GM12878 (cell line): ENCODE measurements around the gene MAP4K2. TPM values are rescaled to one million over a fixed set of nuclear protein-coding genes. Genes with fewer than 3 reads are reported as not detected.

ENCODE experiments used
- ATF3 ChIP-seq: IDR thresholded peaks from 2 replicates; pipeline ENCODE4 v1.6.1; 2011; ENCODE audit warnings: low read depth, mild to moderate bottlenecking, low read length, moderate library complexity, borderline replicate concordance; ENCODE audit errors: extremely low read depth
- ATF7 ChIP-seq: fragments of 450-650 bp; IDR thresholded peaks from 2 replicates; pipeline ENCODE4 v1.6.1; 2016; ENCODE audit warnings: low read depth, mild to moderate bottlenecking
- CBX5 ChIP-seq: sonication (generic); IDR thresholded peaks from 2 replicates; pipeline ENCODE4 v1.6.1; 2016; ENCODE audit warnings: low read depth, moderate library complexity, mild to moderate bottlenecking, inconsistent platforms
- CEBPB ChIP-seq, 2 experiments: fragments of 150-350 bp in 1 of 2; IDR thresholded peaks; 2 replicates each; pipeline ENCODE4 v1.6.1; 2012 to 2014; ENCODE audit warnings: low read depth in 2 of 2, low read length in 2 of 2, borderline replicate concordance in 1 of 2, inconsistent platforms in 1 of 2
- CHD4 ChIP-seq: fragments of 200-600 bp; sonication (generic); IDR thresholded peaks from 2 replicates; pipeline ENCODE4 v1.6.1; 2016; ENCODE audit warnings: mild to moderate bottlenecking
- CTCF ChIP-seq, 3 experiments: IDR thresholded peaks in 2 of 3; conservative IDR thresholded peaks in 1 of 3; 2 replicates each; pipeline ENCODE4 v1.5.1; 2011; ENCODE audit warnings: low read depth in 3 of 3, low read length in 3 of 3, mild to moderate bottlenecking in 3 of 3, control low read depth in 2 of 3, moderate library complexity in 2 of 3, inconsistent platforms in 1 of 3, mixed read lengths in 1 of 3; ENCODE audit not compliant: control insufficient read depth in 2 of 3, insufficient read depth in 1 of 3; ENCODE audit errors: extremely low read depth in 1 of 3
- E2F8 ChIP-seq: fragments of 450-650 bp; IDR thresholded peaks from 2 replicates; pipeline ENCODE4 v1.6.1; 2018; ENCODE audit warnings: mild to moderate bottlenecking, low read depth, moderate library complexity; ENCODE audit not compliant: partially characterized antibody
- FOXM1 ChIP-seq: IDR thresholded peaks from 2 replicates; pipeline ENCODE4 v1.6.1; 2012; ENCODE audit warnings: low read depth, mild to moderate bottlenecking, inconsistent platforms, low read length, moderate library complexity
- GATAD2B ChIP-seq: fragments of 450-650 bp; conservative IDR thresholded peaks from 2 replicates; pipeline ENCODE4 v1.6.1; 2017; ENCODE audit warnings: low read depth, mild to moderate bottlenecking, moderate library complexity
- HCFC1 ChIP-seq: fragments of 150-350 bp; IDR thresholded peaks from 2 replicates; pipeline ENCODE4 v1.6.1; 2014; ENCODE audit warnings: low read length
- MTA2 ChIP-seq: fragments of 450-650 bp; IDR thresholded peaks from 2 replicates; pipeline ENCODE4 v1.6.1; 2016; ENCODE audit warnings: low read depth, mild to moderate bottlenecking, moderate library complexity
- MXI1 ChIP-seq: fragments of 150-350 bp; IDR thresholded peaks from 2 replicates; pipeline ENCODE4 v1.6.1; 2011; ENCODE audit warnings: low read depth, mild to moderate bottlenecking, inconsistent platforms, low read length, improper control_type of control experiment
- NFXL1 ChIP-seq: fragments of 450-650 bp; IDR thresholded peaks from 2 replicates; pipeline ENCODE4 v1.6.1; 2017; ENCODE audit warnings: antibody characterized with exemption, mild to moderate bottlenecking, borderline replicate concordance
- NFYB ChIP-seq: IDR thresholded peaks from 2 replicates; pipeline ENCODE4 v1.6.1; 2011; ENCODE audit warnings: low read depth, mild to moderate bottlenecking, low read length, improper control_type of control experiment, moderate library complexity; ENCODE audit not compliant: insufficient read depth
- PKNOX1 ChIP-seq: fragments of 450-650 bp; IDR thresholded peaks from 2 replicates; pipeline ENCODE4 v1.6.1; 2016; ENCODE audit warnings: mild to moderate bottlenecking
- RAD51 ChIP-seq: fragments of 450-650 bp; IDR thresholded peaks from 2 replicates; pipeline ENCODE4 v1.6.1; 2016; ENCODE audit warnings: moderate library complexity, mild to moderate bottlenecking, inconsistent platforms
- RCOR1 ChIP-seq: conservative IDR thresholded peaks from 2 replicates; pipeline ENCODE4 v1.6.1; 2012; ENCODE audit warnings: low read depth, low read length, improper control_type of control experiment
- RUNX3 ChIP-seq: IDR thresholded peaks from 2 replicates; pipeline ENCODE4 v1.6.1; 2012; ENCODE audit warnings: low read length, inconsistent platforms
- SMARCA5 ChIP-seq: fragments of 450-650 bp; IDR thresholded peaks from 2 replicates; pipeline ENCODE4 v1.6.1; 2017; ENCODE audit warnings: mild to moderate bottlenecking
- SREBF2 ChIP-seq: IDR thresholded peaks from 2 replicates; pipeline ENCODE4 v1.6.1; 2012; ENCODE audit warnings: mild to moderate bottlenecking, low read length
- STAT1 ChIP-seq: fragments of 450-650 bp; conservative IDR thresholded peaks from 2 replicates; pipeline ENCODE4 v1.6.1; 2014; ENCODE audit warnings: antibody characterized with exemption, mild to moderate bottlenecking
- USF2 ChIP-seq: IDR thresholded peaks from 2 replicates; pipeline ENCODE4 v1.6.1; 2011; ENCODE audit warnings: low read depth, low read length, improper control_type of control experiment, borderline replicate concordance
- ZNF274 ChIP-seq: IDR thresholded peaks from one replicate; pipeline ENCODE4 v1.8.0; 2011; ENCODE audit not compliant: insufficient read length, insufficient read depth
- ZNF622 ChIP-seq: fragments of 450-650 bp; IDR thresholded peaks from 2 replicates; pipeline ENCODE4 v1.6.1; 2017; ENCODE audit warnings: mild to moderate bottlenecking, inconsistent platforms
- ZZZ3 ChIP-seq: IDR thresholded peaks from 2 replicates; pipeline ENCODE4 v1.6.1; 2011; ENCODE audit warnings: low read depth; ENCODE audit not compliant: control insufficient read depth, insufficient read length
- polyA plus RNA-seq, 11 experiments: library from polyadenylated mRNA; depleted of rRNA in 4 of 11; unstranded in 6 of 11; stranded (reverse) in 5 of 11; fragments of >200 nt; fragmentation: Nextera tagmentation in 4 of 11; fragmentation: Illumina TruSeq in 1 of 11; extraction: Ambion mirVana in 4 of 11; extraction: Trizol in 1 of 11; gene quantifications; 1 replicate in 1 of 11; 2 replicates in 10 of 11; pipeline versions ENCODE4 v1.2.1 to v1.2.3, GENCODE V29; 2011 to 2016; ENCODE audit warnings: inconsistent platforms in 2 of 11, missing spikeins in 2 of 11, low read depth in 1 of 11
- total RNA-seq, 4 experiments: library from RNA; depleted of rRNA in 3 of 4; stranded (reverse); fragments of >200 nt in 3 of 4; fragmentation: Illumina TruSeq in 1 of 4; extraction: Trizol in 1 of 4; gene quantifications; 2 replicates each; pipeline versions ENCODE4 v1.2.1 to v1.2.3, GENCODE V29; 2013 to 2021

MAP4K2 gene
- total and polyA plus RNA-seq, 10 of the 15 experiments (the other 5 are each of a cell fraction or from before 2014, with no cell fraction given) = 0.98 to 78.1 (median 48.9) TPM

DNA sequence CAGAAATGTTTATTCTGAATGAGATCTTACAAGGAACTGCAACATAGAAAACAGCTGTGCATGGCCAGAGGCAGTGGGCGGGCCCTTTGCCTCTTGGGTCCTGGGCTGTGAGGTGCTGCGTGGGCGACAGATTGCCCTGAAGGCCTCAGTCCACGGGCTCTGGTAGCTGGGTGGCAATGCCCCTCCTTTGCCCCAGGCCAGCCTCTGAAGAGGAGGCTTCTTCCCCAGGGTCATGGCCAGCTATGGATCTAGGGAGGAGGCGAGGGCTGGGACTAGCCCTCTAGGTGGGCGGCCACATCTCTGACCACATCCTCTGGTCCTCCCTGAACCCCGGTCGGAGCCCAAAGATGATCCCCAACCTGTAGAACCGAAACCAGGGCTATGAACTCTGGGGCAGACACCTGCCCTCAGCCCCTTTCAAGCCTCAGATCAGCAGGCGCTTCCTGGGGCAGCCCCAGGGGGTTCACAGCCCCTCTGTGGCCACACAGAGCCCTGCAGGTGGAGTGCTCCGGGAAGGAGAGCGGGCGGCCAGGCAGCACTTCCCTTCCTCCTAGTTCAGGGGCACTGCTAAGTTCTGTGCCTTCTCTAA lies 48.1 kb upstream of the MAP4K2 start (continued):
- peak; percentile 73; the same call in 1 of the 2 replicates for TF ChIP-seq ATF7
- no peak for TF ChIP-seq ZNF622
- TF ChIP-seq PKNOX1 = no peak
- TF ChIP-seq MTA2 = peak; percentile 84
- TF ChIP-seq USF2 = no peak; the same call in 1 of the 2 replicates
- TF ChIP-seq ZNF274 = no peak
- TF ChIP-seq SMARCA5 = no peak
- no peak for TF ChIP-seq ZZZ3
- TF ChIP-seq CEBPB (IDR thresholded peaks at IDR 0.05; ENCODE audit: borderline replicate concordance in 1 of 2, low read depth in 2 of 2, low read length in 2 of 2) = no peak
- no peak for TF ChIP-seq ATF3
- TF ChIP-seq NFYB = no peak
- TF ChIP-seq STAT1 = peak; percentile 31; the same call in 1 of the 2 replicates
- no peak for TF ChIP-seq RAD51
- no peak for TF ChIP-seq RUNX3
- no peak for TF ChIP-seq CBX5
- peak; percentile 56; the same call in 1 of the 2 replicates for TF ChIP-seq MXI1
- TF ChIP-seq E2F8 = peak; percentile 18
- TF ChIP-seq GATAD2B = peak; percentile 99
- TF ChIP-seq SREBF2 = no peak
- no peak for TF ChIP-seq FOXM1
- peak; percentile 32 to 42 (median 37); a peak in 4 of 6 replicates for TF ChIP-seq CTCF (IDR thresholded peaks at IDR 0.05 in 2 of 3, conservative IDR thresholded peaks at IDR 0.05 in 1 of 3; ENCODE audit: control insufficient read depth in 2 of 3, extremely low read depth in 1 of 3, insufficient read depth in 1 of 3, low read depth in 3 of 3, low read length in 3 of 3)
- TF ChIP-seq HCFC1 = peak; percentile 36; the same call in 1 of the 2 replicates
- 0 out of 2 replicates have a peak, but pooled peaks have one; percentile 30 for TF ChIP-seq RCOR1
- TF ChIP-seq NFXL1 = no peak
- TF ChIP-seq CHD4 = no peak
